Kidney epithelial cell (primary cell): Measurements from ENCODE around the gene AP3B1. TPM values are rescaled to one million over a fixed set of nuclear protein-coding genes. Genes with fewer than 3 reads are reported as not detected.

Experiments
- DNase-seq: peaks from one replicate; pipeline ENCODE4 v3.0.0-alpha.2; 2010; ENCODE audit warnings: low read depth
- H3K27me3 ChIP-seq: 2 replicates; pipeline ENCODE4 v1.6.0; 2011; ENCODE audit warnings: low read length; ENCODE audit not compliant: control insufficient read depth, insufficient read depth
- H3K36me3 ChIP-seq: 2 replicates; pipeline ENCODE4 v1.5.1; 2011; ENCODE audit warnings: low read length; ENCODE audit not compliant: control insufficient read depth, insufficient read depth
- H3K4me3 ChIP-seq: 2 replicates; pipeline ENCODE4 v1.5.1; 2011; ENCODE audit warnings: low read depth, mild to moderate bottlenecking, control low read depth, low read length
- total RNA-seq: library from RNA; depleted of rRNA; stranded (reverse); fragments of >200 nt; gene quantifications from 2 replicates; pipeline ENCODE4 v1.2.3, GENCODE V29; 2015
- TF ChIP-seq, protein P1 (sequence below): IDR thresholded peaks from 2 replicates; pipeline ENCODE4 v1.5.1; 2011; ENCODE audit warnings: mild to moderate bottlenecking, moderate library complexity, low read length, control low read depth, inconsistent platforms; ENCODE audit not compliant: insufficient read depth, poor library complexity, severe bottlenecking

Gene AP3B1
- total RNA-seq, 1 donor from 2014 or later: 36.4 TPM

- no peaks in the 10 kb centered on the region for H3K27me3 ChIP-seq
- H3K4me3 ChIP-seq: no peak overlapping the region
- no peak for DNase-seq
- H3K36me3 ChIP-seq: no peaks in the 10 kb centered on the region
- TF ChIP-seq, protein P1, sequence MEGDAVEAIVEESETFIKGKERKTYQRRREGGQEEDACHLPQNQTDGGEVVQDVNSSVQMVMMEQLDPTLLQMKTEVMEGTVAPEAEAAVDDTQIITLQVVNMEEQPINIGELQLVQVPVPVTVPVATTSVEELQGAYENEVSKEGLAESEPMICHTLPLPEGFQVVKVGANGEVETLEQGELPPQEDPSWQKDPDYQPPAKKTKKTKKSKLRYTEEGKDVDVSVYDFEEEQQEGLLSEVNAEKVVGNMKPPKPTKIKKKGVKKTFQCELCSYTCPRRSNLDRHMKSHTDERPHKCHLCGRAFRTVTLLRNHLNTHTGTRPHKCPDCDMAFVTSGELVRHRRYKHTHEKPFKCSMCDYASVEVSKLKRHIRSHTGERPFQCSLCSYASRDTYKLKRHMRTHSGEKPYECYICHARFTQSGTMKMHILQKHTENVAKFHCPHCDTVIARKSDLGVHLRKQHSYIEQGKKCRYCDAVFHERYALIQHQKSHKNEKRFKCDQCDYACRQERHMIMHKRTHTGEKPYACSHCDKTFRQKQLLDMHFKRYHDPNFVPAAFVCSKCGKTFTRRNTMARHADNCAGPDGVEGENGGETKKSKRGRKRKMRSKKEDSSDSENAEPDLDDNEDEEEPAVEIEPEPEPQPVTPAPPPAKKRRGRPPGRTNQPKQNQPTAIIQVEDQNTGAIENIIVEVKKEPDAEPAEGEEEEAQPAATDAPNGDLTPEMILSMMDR: no peak
Measured at GRCh38 chr5:78323241-78323640, 28.7 kb upstream of the AP3B1 start.

DNA sequence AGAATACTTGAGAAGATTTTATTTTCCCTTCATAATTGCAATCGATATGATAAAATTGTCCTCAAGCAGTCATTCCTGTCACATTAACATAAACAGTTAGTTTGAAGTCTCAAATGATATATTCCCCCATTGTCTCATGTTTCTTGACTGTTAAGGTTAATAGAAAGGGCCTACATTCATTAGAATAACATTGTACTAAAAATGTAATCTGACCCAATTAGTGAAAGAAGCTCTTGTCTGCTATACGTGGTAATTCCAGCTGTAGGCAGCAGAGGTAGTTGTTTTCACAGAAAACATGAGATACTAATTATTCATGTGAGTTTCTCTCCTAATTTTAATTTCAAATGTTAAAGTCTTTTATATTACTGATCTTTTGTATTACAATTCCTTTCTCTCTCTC is 25.9 kb upstream of the AP3B1 start:
- Histone ChIP-seq H3K27me3 (no peaks in the 10 kb centered on the region), H3K36me3 (no peaks in the 10 kb centered on the region), H3K4me3 (no peak overlapping the region)
- DNase-seq: no peak
- TF ChIP-seq, protein P1: peak; percentile 45

DNA sequence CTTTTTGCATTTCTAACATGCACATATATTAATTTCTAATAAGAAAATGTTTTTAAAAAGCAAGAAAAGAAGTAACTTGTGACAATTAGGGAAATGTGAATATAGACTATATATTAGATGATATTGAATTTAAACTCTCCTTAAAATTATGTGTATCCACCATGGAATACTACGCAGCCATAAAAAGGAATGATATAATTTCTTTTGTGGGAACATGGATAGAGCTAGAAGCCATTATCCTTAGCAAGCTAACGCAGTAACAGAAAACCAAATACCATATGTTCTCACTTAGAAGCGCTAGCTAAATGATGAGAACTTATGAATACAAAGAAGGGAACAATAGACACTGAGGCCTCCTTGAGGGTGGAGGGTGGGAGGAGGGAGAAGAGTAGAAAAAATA is 23.8 kb upstream of the AP3B1 start:
- TF ChIP-seq, protein P1: no peak

DNA sequence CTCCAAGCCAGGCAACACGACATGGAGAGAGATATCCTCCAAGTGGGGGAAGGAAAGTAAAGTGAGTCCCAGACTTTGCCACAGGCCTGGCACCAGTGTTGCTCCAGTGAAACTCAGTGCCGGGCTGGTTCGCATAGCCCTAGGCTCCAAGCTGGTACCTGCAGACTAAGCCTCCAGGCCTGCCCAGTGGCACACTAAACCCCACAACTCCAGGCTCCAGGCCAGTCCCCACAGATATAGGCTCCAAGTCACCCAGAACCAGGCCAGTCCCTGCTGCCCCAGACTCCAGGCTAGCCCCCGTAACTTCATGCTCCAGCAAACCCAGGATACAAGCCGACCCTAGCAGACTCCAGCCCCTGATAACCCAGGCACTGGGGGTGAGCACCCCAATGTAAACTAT is 23.0 kb upstream of the AP3B1 start:
- TF ChIP-seq, protein P1: no peak
- DNase-seq: no peak
- no peaks in the 10 kb centered on the region for H3K36me3 ChIP-seq
- H3K4me3 ChIP-seq: no peak overlapping the region
- no peaks in the 10 kb centered on the region for H3K27me3 ChIP-seq

More for the DNA sequence above, 23.8 kb upstream of the AP3B1 start:
- H3K36me3 ChIP-seq: no peaks in the 10 kb centered on the region
- H3K27me3 ChIP-seq: no peaks in the 10 kb centered on the region
- DNase-seq: no peak
- H3K4me3 ChIP-seq: no peak overlapping the region

DNA sequence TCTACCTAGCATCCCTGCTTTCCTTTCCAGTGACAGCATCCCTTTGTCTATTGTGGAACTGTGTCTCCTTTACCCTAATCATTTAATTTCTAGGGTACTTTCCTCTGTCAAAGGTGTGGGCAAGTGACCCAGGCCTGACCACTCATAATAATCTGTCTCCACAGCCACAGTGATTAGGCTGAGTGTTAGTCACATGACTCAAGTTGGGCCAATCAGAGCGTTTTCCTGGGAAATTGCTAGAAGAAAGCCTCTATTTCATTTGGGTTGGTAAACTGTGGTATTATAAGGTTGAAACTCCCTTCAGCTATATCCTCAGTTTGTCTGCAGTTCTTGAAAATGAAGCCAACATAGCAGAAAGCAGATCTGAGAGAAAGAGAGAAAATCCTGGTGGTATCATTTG is 14.2 kb upstream of the AP3B1 start:
- TF ChIP-seq, protein P1: no peak
- no peaks in the 10 kb centered on the region for H3K27me3 ChIP-seq
- no peak overlapping the region for H3K4me3 ChIP-seq
- DNase-seq: no peak
- H3K36me3 ChIP-seq: no peaks in the 10 kb centered on the region

DNA sequence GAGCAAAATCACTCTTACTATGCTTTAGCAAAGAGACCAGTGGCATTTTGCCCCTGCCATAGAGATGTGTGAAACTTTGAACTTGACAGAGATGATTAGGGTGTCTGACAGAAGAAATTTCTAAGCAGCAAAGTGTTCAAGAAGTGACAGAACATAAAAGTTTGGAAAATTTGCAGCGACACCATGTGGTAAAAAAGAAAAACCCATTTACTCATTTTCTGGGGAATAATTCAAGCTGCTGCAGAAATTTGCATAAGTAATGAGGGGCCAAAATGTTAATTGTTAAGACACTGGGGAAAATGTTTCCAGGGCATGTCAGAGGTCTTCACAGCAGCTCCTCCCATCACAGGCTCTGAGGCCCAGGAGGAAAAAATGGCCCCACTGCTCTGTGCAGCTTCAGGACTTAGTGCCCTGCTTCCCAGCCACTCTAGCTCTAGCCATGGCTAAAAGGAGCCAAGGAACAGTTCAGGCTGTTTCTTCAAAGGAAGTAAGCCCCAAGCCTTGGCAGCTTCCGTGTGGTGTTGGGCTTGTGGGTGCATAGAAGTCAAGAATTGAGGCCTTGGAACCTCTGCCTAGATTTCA is 6.1 kb upstream of the AP3B1 start:
- H3K4me3 ChIP-seq: no peak overlapping the region
- TF ChIP-seq, protein P1: no peak
- H3K36me3 ChIP-seq: no peaks in the 10 kb centered on the region
- H3K27me3 ChIP-seq: no peaks in the 10 kb centered on the region
- no peak for DNase-seq
